GM12892 (cell line): Measurements from ENCODE around the gene GALNT16.

Source experiments
- DNase-seq: peaks from one replicate; pipeline ENCODE4 v3.0.0; 2011; ENCODE audit not compliant: insufficient read length
- FAIRE-seq: peaks from 2 replicates; lab custom pipeline; 2011; peaks lifted over from hg19 to GRCh38; lab: Jason Lieb, UNC
- POLR2A ChIP-seq: IDR thresholded peaks from 2 replicates; pipeline ENCODE4 v1.6.1; 2011; ENCODE audit warnings: low read depth, low read length, control low read depth
- POLR2AphosphoS5 ChIP-seq: IDR thresholded peaks from 2 replicates; pipeline ENCODE4 v1.6.1; 2011; ENCODE audit warnings: low read depth, low read length, control low read depth
- TAF1 ChIP-seq: IDR thresholded peaks from 2 replicates; pipeline ENCODE4 v1.6.1; 2011; ENCODE audit warnings: low read depth, mild to moderate bottlenecking, control low read depth, low read length, borderline replicate concordance

The GALNT16 gene

DNA sequence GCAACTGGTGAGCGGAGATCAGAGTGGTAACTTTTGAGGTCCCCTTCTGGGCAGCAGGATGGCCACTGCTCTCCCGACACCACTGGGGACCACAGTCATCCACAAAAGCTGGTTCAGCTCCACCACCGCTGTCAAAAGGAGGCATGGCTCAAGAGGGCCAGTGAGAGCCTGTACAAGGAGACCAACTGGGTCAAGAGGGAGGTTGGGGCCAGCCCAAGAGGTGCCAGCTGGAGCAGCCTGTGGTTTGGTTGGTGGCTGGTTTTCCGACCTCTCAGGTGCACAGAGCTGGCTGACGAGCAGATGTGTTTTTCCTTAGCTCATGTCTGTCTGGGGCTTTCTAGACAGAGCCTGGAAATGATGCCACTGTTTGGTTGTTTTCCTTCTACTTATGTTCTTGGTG, 78.0 kb downstream of the GALNT16 start:
- FAIRE-seq = no peak

DNA sequence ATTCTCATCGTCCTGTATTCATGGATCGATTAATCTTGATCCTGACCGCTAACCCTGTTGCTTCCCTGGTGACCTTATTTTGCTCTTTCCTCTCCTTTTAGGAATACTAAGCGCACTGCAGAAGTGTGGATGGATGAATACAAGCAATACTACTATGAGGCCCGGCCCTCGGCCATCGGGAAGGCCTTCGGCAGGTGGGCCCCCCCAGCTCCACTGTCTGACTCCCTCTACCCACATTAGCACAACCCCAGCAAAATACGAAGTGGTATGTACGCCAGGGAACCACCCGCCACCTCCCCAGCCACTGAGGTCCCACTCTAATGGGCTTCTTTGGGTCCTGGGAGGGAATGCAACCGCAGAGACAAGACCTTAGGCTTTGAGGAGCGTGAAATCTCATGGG, 79.5 kb downstream of the GALNT16 start:
- no peak for FAIRE-seq
- TF ChIP-seq TAF1 (no peak), POLR2A (no peak), POLR2AphosphoS5 (no peak)
- DNase-seq = no peak

More for the DNA sequence above, 78.0 kb downstream of the GALNT16 start:
- no peak for TF ChIP-seq POLR2AphosphoS5
- TF ChIP-seq POLR2A = no peak
- TF ChIP-seq TAF1 = no peak
- DNase-seq = no peak

DNA sequence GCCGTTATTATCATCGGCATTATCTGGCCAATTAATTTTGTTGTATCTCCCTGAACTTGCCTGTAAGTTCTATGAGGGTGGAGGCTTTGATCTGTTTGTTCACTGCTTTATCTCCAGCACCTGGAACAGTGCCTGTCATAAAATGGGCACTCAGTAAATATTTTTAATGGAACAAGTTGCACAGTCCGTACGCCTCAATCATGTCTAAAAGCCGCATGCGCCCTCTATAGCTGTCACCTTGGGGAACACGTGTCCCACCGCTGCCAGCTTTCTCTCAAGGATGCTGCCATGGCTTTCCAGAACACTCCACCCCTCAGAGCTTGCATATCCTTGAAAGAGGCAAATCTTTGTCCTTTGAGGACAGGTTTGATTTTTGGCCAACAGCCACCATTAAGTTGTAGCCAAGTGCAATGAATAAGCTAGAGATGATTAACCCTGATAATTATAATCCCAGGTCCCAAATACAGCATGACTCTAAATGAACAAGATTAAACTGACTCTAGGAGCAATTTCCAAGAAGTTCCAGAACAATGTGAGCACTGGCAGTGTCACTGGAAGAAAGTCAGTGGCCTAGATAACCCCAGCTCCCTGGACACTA, 83.1 kb downstream of the GALNT16 start:
- DNase-seq = no peak
- no peak for FAIRE-seq
- TF ChIP-seq POLR2A (no peak), POLR2AphosphoS5 (no peak), TAF1 (no peak)

DNA sequence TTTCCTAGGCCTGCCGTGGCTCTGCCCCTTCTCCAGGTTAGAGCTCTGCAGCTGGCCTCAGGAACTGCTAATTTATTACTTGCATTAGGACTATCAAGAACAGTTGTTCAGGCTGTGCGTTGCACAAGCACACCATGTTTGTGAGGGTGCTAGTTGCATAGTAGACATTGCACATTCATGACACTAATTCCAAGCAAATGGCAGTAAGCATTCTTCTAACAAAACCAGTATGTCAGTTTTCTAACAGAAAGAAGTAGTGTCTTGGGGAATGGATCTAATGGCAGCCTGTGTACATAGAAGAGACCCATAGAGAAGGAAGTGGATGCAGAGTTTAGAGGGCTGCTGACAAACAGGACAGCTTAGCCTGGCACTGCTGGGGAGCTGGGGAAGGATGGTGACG, 84.2 kb downstream of the GALNT16 start:
- DNase-seq = no peak
- FAIRE-seq = no peak
- TF ChIP-seq POLR2AphosphoS5 = no peak
- TF ChIP-seq TAF1 = no peak
- no peak for TF ChIP-seq POLR2A

DNA sequence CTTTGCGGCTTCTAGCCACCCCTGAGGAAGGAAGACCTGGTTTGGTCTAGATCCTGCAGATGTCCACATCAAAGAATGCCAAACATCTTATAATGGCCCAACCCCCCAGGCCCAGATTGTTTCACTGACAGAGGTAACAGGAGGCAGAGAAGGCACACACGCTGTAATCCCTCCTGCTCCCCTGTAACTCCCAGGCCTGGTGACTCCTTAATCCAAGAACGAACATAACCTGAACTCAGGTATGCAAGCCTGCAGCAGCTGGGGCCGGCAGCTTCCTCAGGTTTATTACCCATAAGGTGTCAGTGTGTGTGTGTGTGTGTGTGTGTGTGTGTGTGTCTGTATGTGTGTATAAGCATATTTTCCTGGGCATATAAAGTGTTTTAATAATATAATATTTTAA, 85.4 kb downstream of the GALNT16 start:
- TF ChIP-seq POLR2A (no peak), TAF1 (no peak), POLR2AphosphoS5 (no peak)
- FAIRE-seq (no peak), DNase-seq (no peak)

DNA sequence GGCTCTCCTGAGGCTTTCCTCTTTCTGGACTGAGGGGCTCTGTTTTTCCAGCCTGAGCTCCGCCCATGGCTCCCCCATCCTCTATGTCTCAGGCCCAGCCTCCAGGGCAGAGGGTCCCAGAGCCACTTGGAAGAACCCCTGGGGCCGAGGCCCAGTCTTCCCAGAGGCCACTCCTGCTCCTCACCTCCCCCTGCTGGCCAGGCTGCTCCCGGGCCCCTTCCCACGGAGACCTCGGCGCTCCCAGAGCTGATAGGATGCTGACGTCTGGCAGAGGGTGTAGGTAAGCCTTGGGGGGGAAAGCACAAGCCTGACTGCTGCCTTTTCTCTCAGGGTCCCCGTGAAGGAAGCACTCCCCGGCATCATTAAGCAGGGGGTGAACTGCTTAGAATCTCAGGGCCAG, 86.8 kb downstream of the GALNT16 start:
- no peak for FAIRE-seq
- DNase-seq = no peak
- no peak for TF ChIP-seq POLR2A
- no peak for TF ChIP-seq TAF1
- no peak for TF ChIP-seq POLR2AphosphoS5

DNA sequence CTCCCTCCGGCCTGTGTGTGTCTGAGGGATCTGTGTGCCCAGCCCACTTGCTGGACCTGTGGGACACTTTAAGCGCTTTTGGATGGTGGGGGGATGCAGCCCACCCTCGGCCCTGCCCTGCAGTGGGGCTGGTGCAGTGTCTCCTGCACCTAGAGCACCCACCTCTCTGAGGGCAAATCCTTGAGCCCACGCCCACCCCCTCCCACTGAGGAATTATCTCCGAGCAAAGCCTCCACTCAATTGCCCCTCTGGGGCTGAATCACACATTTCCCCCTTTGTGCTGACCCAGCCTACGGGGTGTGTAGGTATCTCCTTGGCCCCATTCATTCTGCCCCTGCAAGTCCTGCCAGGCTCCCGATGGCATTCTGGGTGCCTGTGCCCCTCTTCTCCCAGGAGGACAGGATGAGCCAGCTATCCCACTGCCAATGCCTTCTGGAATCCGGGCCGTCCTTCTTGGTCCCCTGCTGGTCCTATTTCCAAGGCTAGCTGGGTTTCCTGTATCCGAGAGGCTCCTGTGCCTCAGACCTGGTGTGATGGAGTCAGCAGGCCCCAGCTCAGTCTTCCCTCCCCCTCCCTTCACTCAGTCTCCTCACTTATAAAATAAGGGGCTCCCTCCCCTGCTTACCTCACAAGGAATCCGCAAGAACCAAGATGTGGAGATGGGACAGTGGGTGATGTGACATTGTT, 89.3 kb downstream of the GALNT16 start:
- TF ChIP-seq POLR2AphosphoS5 = no peak
- TF ChIP-seq TAF1 = no peak
- no peak for TF ChIP-seq POLR2A
- FAIRE-seq (no peak), DNase-seq (no peak)

DNA sequence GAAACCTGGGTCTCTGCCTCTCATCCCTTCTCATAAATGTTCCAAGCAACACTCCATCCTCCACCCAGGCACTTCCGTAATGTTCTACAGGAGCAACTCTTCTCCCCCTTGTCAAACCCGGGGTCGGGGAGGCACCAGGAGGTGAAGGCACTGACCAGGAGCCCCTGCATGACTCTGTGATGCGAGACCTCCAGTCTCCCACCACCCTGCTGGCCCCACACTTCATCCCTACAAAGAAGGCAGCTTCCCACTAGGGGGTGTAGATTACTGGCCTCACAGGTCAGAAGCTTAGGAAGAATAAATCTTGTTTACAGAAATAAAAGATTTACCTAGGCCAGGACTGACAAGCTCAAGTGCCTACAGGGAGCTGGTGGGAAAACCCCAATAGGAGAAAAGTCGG, 90.9 kb downstream of the GALNT16 start:
- TF ChIP-seq POLR2A (no peak), TAF1 (no peak), POLR2AphosphoS5 (no peak)
- DNase-seq (no peak), FAIRE-seq (no peak)

DNA sequence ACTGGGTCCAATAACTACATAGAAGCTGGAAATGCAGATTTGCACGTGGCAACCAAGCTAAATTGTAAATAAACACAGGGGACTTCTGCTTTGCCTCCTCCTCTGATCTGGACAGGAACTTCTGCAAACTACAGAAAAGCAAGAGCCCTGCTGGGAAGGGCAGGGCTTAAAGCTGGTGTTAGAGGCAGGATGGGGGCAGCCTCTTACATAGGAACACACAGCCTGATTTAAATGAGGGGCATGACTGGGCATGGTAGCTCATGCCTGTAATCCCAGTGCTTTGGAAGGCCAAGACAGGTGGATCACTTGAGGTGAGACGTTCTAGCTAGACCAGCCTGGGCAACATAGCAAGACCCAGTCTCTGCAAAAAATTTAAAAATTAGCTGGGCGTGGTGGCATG, 91.4 kb downstream of the GALNT16 start:
- peak; percentile 5 for FAIRE-seq
- DNase-seq = no peak
- TF ChIP-seq TAF1 (no peak), POLR2AphosphoS5 (no peak), POLR2A (no peak)

DNA sequence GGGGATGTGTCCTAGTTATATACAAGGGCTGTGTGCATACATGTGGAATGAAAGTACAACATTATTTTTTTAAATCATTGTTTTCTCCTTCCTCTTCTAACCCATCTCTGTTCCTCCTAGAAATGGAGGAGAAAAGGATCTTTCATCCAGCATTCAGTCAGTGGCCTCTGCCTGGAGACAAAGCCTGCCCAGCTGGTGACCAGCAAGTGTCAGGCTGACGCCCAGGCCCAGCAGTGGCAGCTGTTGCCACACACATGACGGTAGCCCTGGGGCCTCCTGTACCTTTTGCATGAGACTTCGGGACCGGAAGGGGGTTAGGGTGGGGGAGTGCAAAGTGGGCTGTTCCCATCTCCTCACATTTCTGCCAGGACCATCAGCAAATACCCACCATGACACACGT, 92.0 kb downstream of the GALNT16 start:
- DNase-seq (no peak), FAIRE-seq (no peak)
- TF ChIP-seq TAF1 (no peak), POLR2A (no peak), POLR2AphosphoS5 (no peak)

DNA sequence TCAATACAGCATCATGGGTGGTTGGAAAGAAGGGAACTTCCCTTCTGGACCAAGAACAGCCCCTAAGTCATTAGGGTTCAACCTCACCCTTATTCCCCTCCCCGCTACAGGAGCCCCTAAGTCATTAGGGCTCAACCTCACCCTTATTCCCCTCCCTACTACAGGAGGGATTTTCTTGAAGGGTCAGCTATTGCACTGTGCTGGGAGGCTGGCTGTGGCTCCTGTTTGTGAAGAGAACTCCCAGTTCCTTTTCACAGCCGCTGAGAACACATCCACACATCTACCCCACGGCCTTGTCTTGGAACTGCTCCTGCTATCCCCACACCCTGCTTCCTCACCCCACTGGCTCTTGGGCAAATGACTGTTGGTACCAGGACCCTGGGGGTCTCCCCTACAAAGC, 93.2 kb downstream of the GALNT16 start:
- FAIRE-seq (no peak), DNase-seq (no peak)
- TF ChIP-seq POLR2A (no peak), TAF1 (no peak), POLR2AphosphoS5 (no peak)
